Measurements from ENCODE around the gene PLEKHA1.

- TF ChIP-seq POLR2AphosphoS5 (IDR thresholded peaks at IDR 0.05; ENCODE audit: low read depth, low read length): no peak
- TF ChIP-seq CTCF (IDR thresholded peaks at IDR 0.05 in 2 of 3, conservative IDR thresholded peaks at IDR 0.05 in 1 of 3; ENCODE audit: borderline replicate concordance in 1 of 3, insufficient read depth in 1 of 3, low read depth in 2 of 3, low read length in 2 of 3): no peak
Measured at GRCh38 chr10:122446668-122447423, 72.3 kb downstream of the PLEKHA1 start.
